DND-41 (cell line): ENCODE measurements around the gene SLC22A1.

ENCODE experiments used
- EZH2 ChIP-seq: IDR thresholded peaks from 3 replicates; pipeline ENCODE4 v1.6.1; 2012; ENCODE audit warnings: borderline replicate concordance, low read depth, mild to moderate bottlenecking, moderate library complexity, low read length, inconsistent platforms; ENCODE audit not compliant: severe bottlenecking
- TF ChIP-seq, protein P1 (sequence below): IDR thresholded peaks from 2 replicates; pipeline ENCODE4 v1.5.1; 2012; ENCODE audit warnings: borderline replicate concordance, low read length, moderate library complexity, mild to moderate bottlenecking; ENCODE audit not compliant: poor library complexity, severe bottlenecking; ENCODE audit errors: extremely low read depth

DNA sequence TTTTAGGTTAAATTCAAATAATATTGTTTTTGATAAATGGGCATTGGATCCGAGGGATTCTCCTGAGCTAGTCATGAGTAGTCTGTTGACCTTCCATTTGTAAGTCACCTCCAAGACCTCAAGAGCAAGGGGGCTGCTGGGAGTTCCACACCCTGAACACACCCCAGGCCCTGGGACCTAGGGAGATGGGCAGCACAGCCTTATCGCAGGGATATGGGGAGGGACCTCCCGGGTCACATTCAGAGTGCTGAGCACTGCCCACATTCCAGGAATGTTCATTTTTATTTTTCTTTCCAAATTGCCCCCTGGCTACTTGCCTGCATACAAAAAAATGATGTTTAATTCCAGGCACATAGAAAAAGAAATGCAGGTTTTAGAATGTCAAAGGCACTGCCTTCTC is 81.5 kb downstream of the SLC22A1 start:
- TF ChIP-seq, protein P1, sequence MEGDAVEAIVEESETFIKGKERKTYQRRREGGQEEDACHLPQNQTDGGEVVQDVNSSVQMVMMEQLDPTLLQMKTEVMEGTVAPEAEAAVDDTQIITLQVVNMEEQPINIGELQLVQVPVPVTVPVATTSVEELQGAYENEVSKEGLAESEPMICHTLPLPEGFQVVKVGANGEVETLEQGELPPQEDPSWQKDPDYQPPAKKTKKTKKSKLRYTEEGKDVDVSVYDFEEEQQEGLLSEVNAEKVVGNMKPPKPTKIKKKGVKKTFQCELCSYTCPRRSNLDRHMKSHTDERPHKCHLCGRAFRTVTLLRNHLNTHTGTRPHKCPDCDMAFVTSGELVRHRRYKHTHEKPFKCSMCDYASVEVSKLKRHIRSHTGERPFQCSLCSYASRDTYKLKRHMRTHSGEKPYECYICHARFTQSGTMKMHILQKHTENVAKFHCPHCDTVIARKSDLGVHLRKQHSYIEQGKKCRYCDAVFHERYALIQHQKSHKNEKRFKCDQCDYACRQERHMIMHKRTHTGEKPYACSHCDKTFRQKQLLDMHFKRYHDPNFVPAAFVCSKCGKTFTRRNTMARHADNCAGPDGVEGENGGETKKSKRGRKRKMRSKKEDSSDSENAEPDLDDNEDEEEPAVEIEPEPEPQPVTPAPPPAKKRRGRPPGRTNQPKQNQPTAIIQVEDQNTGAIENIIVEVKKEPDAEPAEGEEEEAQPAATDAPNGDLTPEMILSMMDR = no peak
- no peak for TF ChIP-seq EZH2
